Hepatocyte (in vitro differentiated cells): Measurements from ENCODE around the gene ZFYVE9. TPM values are rescaled to one million over a fixed set of nuclear protein-coding genes. Genes with fewer than 3 reads are reported as not detected.

Experiments
- DNase-seq: peaks from one replicate; pipeline ENCODE4 v3.0.0-alpha.2; 2016; ENCODE audit warnings: low spot score
- H2AFZ ChIP-seq: fragments of 200-600 bp; sonication (generic); 2 replicates; pipeline ENCODE4 v1.6.0; 2016; ENCODE audit warnings: antibody characterized with exemption, mild to moderate bottlenecking
- H3K27ac ChIP-seq: fragments of 200-600 bp; sonication (generic); 2 replicates; pipeline ENCODE4 v1.5.1; 2016; ENCODE audit warnings: mild to moderate bottlenecking
- H3K27me3 ChIP-seq: fragments of 200-600 bp; sonication (generic); 2 replicates; pipeline ENCODE4 v1.6.1; 2016
- H3K36me3 ChIP-seq: fragments of 200-600 bp; sonication (generic); replicated peaks from 2 replicates; pipeline ENCODE4 v1.5.1; 2016; ENCODE audit warnings: low read depth; ENCODE audit not compliant: insufficient read depth
- H3K4me1 ChIP-seq: fragments of 200-600 bp; sonication (generic); 2 replicates; pipeline ENCODE4 v1.5.1; 2016; ENCODE audit warnings: mild to moderate bottlenecking, moderate library complexity; ENCODE audit not compliant: insufficient read depth
- H3K4me2 ChIP-seq: fragments of 200-600 bp; sonication (generic); 2 replicates; pipeline ENCODE4 v1.6.0; 2016
- H3K4me3 ChIP-seq: fragments of 200-600 bp; sonication (generic); 2 replicates; pipeline ENCODE4 v1.5.1; 2016; ENCODE audit warnings: mild to moderate bottlenecking
- H3K79me2 ChIP-seq: fragments of 200-600 bp; sonication (generic); 2 replicates; pipeline ENCODE4 v1.6.0; 2017; ENCODE audit warnings: mild to moderate bottlenecking
- H3K9me2 ChIP-seq: fragments of 200-600 bp; sonication (generic); replicated peaks from 2 replicates; pipeline ENCODE4 v1.6.0; 2017; ENCODE audit warnings: mild to moderate bottlenecking; ENCODE audit not compliant: insufficient read depth
- H3K9me3 ChIP-seq: fragments of 200-600 bp; sonication (generic); 2 replicates; pipeline ENCODE4 v1.5.1; 2016; ENCODE audit warnings: low read depth, mild to moderate bottlenecking
- H4K20me1 ChIP-seq: fragments of 200-600 bp; sonication (generic); 2 replicates; pipeline ENCODE4 v1.6.0; 2016; ENCODE audit warnings: mild to moderate bottlenecking; ENCODE audit not compliant: insufficient read depth, poor library complexity, severe bottlenecking
- CTCF ChIP-seq: fragments of 200-600 bp; sonication (generic); IDR thresholded peaks from 2 replicates; pipeline ENCODE4 v1.5.1; 2016; ENCODE audit warnings: antibody characterized with exemption, mild to moderate bottlenecking; ENCODE audit not compliant: poor library complexity
- EZH2 ChIP-seq: fragments of 200-600 bp; sonication (generic); IDR thresholded peaks from 2 replicates; pipeline ENCODE4 v1.6.1; 2016; ENCODE audit warnings: antibody characterized with exemption, mild to moderate bottlenecking, borderline replicate concordance
- EZH2phosphoT487 ChIP-seq: fragments of 200-600 bp; sonication (generic); IDR thresholded peaks from one replicate; pipeline ENCODE4 v1.6.1; 2018; ENCODE audit warnings: antibody characterized with exemption, mild to moderate bottlenecking, low read depth, moderate library complexity; ENCODE audit not compliant: unreplicated experiment, severe bottlenecking
- WGBS: methylation state at CpG from one replicate; pipeline ENCODE4 v1.1.6; 2016; ENCODE audit warnings: low lambda C conversion rate; ENCODE audit errors: missing lambda C conversion rate; 5-methylcytosine and 5-hydroxymethylcytosine counted together
- polyA plus RNA-seq: library from polyadenylated mRNA; unstranded; fragments of >200 nt; fragmentation: Nextera tagmentation; extraction: Ambion mirVana; gene quantifications from 2 replicates; pipeline ENCODE4 v1.2.1, GENCODE V29; 2016
- total RNA-seq: library from RNA; depleted of rRNA; stranded (reverse); fragments of >200 nt; gene quantifications from 2 replicates; pipeline ENCODE4 v1.2.3, GENCODE V29; 2014

The ZFYVE9 gene
- total and polyA plus RNA-seq, 2 experiments from 2014 or later, result 4.6 to 29.0 TPM

DNA sequence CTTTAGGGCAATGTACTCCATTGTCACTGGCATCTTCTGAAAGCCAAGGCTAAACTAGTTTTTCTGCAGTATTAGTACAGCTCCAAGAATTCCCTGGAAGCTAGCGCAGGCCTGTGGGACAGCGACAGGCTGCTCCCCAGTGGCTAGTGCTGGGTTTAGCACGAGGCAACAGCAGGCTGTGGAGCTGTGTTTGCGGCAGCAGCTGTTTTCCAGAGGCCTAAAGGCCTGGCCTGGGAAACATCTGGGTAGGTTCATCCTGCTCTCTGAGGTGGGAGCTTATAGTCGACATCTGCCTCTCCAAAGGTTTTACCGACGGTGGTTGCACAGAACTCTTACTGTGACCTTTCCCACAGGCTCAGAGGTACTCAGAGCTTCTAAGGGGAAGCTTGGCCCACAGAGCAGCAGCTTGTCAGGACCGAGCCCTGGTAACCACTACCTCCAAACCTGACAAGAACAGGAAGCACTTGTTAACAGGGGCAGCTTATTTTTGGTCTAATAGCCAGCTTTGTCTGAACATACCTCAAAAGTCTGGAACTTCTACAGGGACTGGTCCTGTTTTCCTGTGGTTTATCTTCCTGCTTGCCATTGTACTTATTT, 206.9 kb downstream of the ZFYVE9 start:
- Histone ChIP-seq H3K4me3 (no peak overlapping the region), H3K36me3 (no peaks in the 10 kb centered on the region), H3K79me2 (no peaks in the 10 kb centered on the region), H3K27ac (no peak overlapping the region), H3K4me1 (no peaks in the 10 kb centered on the region), H3K9me3 (no peaks in the 10 kb centered on the region), H3K27me3 (no peaks in the 10 kb centered on the region), H2AFZ (no peak overlapping the region), H3K9me2 (no peaks in the 10 kb centered on the region), H4K20me1 (no peaks in the 10 kb centered on the region), H3K4me2 (no peak overlapping the region)
- 46% methylated on average over 8 of the region's 8 CpGs for WGBS
- TF ChIP-seq EZH2phosphoT487 (no peak), EZH2 (no peak), CTCF (peak; percentile 48)
- DNase-seq, result peak; percentile 62

GRCh38 chr1:52352690-52353089, 210.8 kb downstream of the ZFYVE9 start:
- DNase-seq, result no peak
- Histone ChIP-seq H3K36me3 (no peaks in the 10 kb centered on the region), H3K9me2 (no peaks in the 10 kb centered on the region), H3K4me2 (no peak overlapping the region), H3K79me2 (no peaks in the 10 kb centered on the region), H3K9me3 (no peaks in the 10 kb centered on the region), H2AFZ (no peak overlapping the region), H3K4me1 (no peaks in the 10 kb centered on the region), H3K27me3 (no peaks in the 10 kb centered on the region), H4K20me1 (no peaks in the 10 kb centered on the region), H3K4me3 (no peak overlapping the region), H3K27ac (no peak overlapping the region)
- WGBS, result 94% methylated on average over 7 of the region's 7 CpGs
- TF ChIP-seq CTCF, result no peak
- no peak for TF ChIP-seq EZH2phosphoT487
- no peak for TF ChIP-seq EZH2

DNA sequence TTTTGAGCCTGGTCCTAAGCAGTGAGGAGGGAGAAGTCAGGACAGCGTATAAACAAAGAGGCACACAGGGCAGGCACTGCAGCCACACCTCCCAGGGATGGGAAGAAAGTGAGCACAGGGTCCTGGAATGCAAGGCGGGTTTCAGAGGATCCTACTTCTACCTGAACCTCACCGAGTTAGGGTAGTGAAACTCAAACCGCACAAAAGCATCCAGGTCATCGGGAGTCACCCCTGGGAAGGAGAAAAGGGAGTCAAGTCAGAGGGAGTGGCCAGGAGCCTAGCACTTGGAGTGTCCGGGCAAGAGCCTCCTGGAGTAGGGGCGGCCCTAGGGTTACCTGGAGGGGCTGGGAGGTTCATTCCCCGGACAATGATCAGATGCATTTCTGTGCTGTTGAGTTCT, 213.5 kb downstream of the ZFYVE9 start:
- Histone ChIP-seq H3K4me1 (no peaks in the 10 kb centered on the region), H3K79me2 (no peaks in the 10 kb centered on the region), H4K20me1 (no peaks in the 10 kb centered on the region), H3K9me2 (no peaks in the 10 kb centered on the region), H3K9me3 (no peaks in the 10 kb centered on the region), H3K4me3 (no peak overlapping the region), H3K4me2 (no peak overlapping the region), H3K27ac (no peak overlapping the region), H3K27me3 (no peaks in the 10 kb centered on the region), H2AFZ (no peak overlapping the region), H3K36me3 (no peaks in the 10 kb centered on the region)
- 94% methylated on average over 8 of the region's 8 CpGs for WGBS
- no peak for DNase-seq
- TF ChIP-seq CTCF, result no peak
- no peak for TF ChIP-seq EZH2phosphoT487
- no peak for TF ChIP-seq EZH2
